Right atrium auricular region (tissue), 2 donors: ENCODE measurements around the gene ZNRD2. TPM values are rescaled to one million over a fixed set of nuclear protein-coding genes. Genes with fewer than 3 reads are reported as not detected.

Experiments
- DNase-seq: peaks from one replicate; pipeline ENCODE4 v3.0.0-alpha.2; 2019; ENCODE audit warnings: low spot score
- H3K27ac ChIP-seq, 2 donors: fragments of 200-600 bp; sonication (generic); 1 replicate in 1 of 2; 2 replicates in 1 of 2; pipeline ENCODE4 v1.5.1; 2016 to 2019
- H3K27me3 ChIP-seq, 2 donors: fragments of 200-600 bp; sonication (generic); one replicate each; pipeline versions ENCODE4 v1.5.1 to v1.6.0; 2017 to 2019
- H3K36me3 ChIP-seq: fragments of 200-600 bp; sonication (generic); one replicate; pipeline ENCODE4 v1.5.1; 2016
- H3K4me1 ChIP-seq, 2 donors: fragments of 200-600 bp; sonication (generic); one replicate each; pipeline versions ENCODE4 v1.5.1 to v1.6.0; 2017 to 2019
- H3K4me3 ChIP-seq, 2 donors: fragments of 200-600 bp; sonication (generic); 1 replicate in 1 of 2; 2 replicates in 1 of 2; pipeline ENCODE4 v1.5.1; 2017 to 2019; ENCODE audit warnings: mild to moderate bottlenecking in 1 of 2, moderate library complexity in 1 of 2
- H3K9me3 ChIP-seq, 2 donors: fragments of 200-600 bp; sonication (generic); one replicate each; pipeline ENCODE4 v1.5.1; 2019
- CTCF ChIP-seq, 2 donors: fragments of 200-600 bp; sonication (generic); IDR thresholded peaks; one replicate each; pipeline ENCODE4 v1.5.1; 2019; ENCODE audit warnings: antibody characterized with exemption in 2 of 2
- total RNA-seq, 2 donors: library from RNA; depleted of rRNA; stranded (reverse); fragments of >200 nt; gene quantifications; one replicate each; pipeline ENCODE4 v1.1.0, GENCODE V29; 2016

ZNRD2 gene
- total RNA-seq, 2 donors from 2014 or later: 36.1 to 50.6 TPM

- Histone ChIP-seq H3K4me3 (no peak overlapping the region), H3K4me1 (peaks cover 0 to 34% of the 10 kb centered on the region in 2 donors), H3K27me3 (no peaks in the 10 kb centered on the region), H3K36me3 (peaks cover 48% of the 10 kb centered on the region), H3K27ac (no peak overlapping the region), H3K9me3 (no peaks in the 10 kb centered on the region)
- TF ChIP-seq CTCF (IDR thresholded peaks at IDR 0.05): no peak
- no peak for DNase-seq
Measured at GRCh38 chr11:65580031-65580692, 9.9 kb downstream of the ZNRD2 start.

DNA sequence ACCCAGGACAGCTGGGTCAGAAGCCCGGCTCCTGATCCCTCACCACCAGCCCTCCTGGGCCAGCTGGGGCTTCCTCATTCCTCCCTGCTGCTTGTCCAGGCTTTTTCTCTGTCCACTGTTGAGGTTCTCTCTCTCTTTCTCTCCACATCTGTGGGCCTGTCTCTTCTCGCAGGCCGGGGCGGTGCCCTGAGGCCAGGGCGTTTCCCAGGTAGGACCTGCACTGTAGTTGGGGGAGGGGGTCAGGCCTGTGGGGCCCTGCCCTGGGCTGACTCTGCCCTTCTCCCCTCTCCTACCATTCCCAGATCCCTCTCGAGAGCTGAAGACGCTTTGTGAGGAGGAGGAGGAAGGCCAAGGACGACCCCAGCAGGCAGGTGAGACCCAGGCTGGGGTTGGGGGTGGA lies 10.5 kb downstream of the ZNRD2 start:
- Histone ChIP-seq H3K4me3 (no peak overlapping the region), H3K9me3 (no peaks in the 10 kb centered on the region), H3K4me1 (peaks cover 0 to 34% of the 10 kb centered on the region in 2 donors), H3K27me3 (no peaks in the 10 kb centered on the region), H3K36me3 (peaks cover 48% of the 10 kb centered on the region), H3K27ac (no peak overlapping the region)
- no peak for TF ChIP-seq CTCF (IDR thresholded peaks at IDR 0.05)
- no peak for DNase-seq

- peaks cover 0 to 37% of the 10 kb centered on the region in 2 donors for H3K4me1 ChIP-seq
- TF ChIP-seq CTCF (IDR thresholded peaks at IDR 0.05): no peak
Measured at GRCh38 chr11:65581928-65582327, 11.7 kb downstream of the ZNRD2 start.

DNA sequence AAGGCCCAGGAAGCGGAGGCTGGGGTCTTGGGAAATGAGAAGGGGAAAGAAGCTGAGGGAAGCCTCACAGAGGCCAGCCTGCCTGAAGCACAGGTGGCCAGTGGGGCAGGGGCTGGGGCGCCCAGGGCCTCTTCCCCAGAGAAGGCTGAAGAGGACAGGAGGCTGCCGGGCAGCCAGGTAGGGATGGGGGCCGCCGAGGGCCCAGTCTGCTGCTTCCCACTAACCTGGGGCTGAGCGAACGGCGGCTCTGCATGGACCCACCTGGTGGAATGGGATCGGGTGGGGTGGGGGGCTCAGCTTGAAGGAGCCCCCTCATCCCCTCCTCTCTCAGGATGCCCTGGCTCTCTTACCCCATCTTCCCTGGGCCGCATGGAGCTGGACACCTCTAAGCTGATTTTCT lies 13.3 kb downstream of the ZNRD2 start:
- H3K36me3 ChIP-seq: peaks cover 48% of the 10 kb centered on the region
- no peak overlapping the region for H3K4me3 ChIP-seq
- H3K27me3 ChIP-seq: no peaks in the 10 kb centered on the region
- H3K4me1 ChIP-seq: peaks cover 0 to 37% of the 10 kb centered on the region in 2 donors
- no peaks in the 10 kb centered on the region for H3K9me3 ChIP-seq
- no peak for DNase-seq
- TF ChIP-seq CTCF (IDR thresholded peaks at IDR 0.05): no peak
- no peak overlapping the region for H3K27ac ChIP-seq

More at GRCh38 chr11:65581928-65582327, 11.7 kb downstream of the ZNRD2 start:
- peaks cover 48% of the 10 kb centered on the region for H3K36me3 ChIP-seq
- H3K9me3 ChIP-seq: no peaks in the 10 kb centered on the region
- H3K27me3 ChIP-seq: no peaks in the 10 kb centered on the region
- no peak overlapping the region for H3K4me3 ChIP-seq
- H3K27ac ChIP-seq: no peak overlapping the region
- no peak for DNase-seq

DNA sequence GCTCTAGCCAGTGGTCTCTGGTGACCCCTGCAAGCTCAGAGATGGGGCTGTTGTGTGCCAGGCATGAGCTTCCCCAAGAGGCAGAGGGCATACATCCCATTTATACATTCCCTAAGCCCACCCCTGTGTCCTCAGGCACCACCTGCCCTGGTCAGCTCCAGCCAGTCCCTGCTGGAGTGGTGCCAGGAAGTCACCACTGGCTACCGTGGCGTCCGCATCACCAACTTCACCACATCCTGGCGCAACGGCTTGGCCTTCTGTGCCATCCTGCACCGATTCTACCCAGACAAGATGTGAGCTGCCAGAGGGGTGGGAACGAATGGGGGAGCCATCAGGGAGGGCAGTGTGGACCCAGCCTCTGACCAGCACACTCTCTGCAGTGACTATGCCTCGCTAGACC lies 13.8 kb downstream of the ZNRD2 start:
- TF ChIP-seq CTCF (IDR thresholded peaks at IDR 0.05): no peak
- Histone ChIP-seq H3K4me1 (peaks cover 0 to 38% of the 10 kb centered on the region in 2 donors), H3K4me3 (no peak overlapping the region), H3K9me3 (no peaks in the 10 kb centered on the region), H3K27me3 (no peaks in the 10 kb centered on the region), H3K36me3 (peaks cover 45% of the 10 kb centered on the region), H3K27ac (no peak overlapping the region)
- DNase-seq: no peak

DNA sequence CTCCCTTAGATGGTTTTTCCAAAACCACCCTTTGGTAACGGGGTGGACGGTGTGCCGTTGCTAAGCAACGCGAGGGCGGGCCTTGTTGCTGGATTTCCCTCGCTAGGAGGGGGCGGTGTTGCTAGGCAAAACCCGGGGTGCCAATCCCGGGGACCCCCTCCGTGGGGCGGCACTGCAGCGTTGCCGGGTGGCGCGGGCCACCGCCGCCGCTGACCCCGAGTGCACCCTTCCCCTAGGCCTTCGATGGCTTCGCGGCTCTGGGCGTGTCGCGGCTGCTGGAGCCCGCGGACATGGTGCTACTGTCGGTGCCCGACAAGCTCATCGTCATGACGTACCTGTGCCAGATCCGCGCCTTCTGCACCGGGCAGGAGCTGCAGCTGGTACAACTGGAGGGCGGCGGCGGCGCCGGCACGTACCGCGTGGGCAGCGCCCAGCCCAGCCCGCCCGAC lies 14.5 kb downstream of the ZNRD2 start:
- H3K36me3 ChIP-seq: peaks cover 40% of the 10 kb centered on the region
- no peaks in the 10 kb centered on the region for H3K9me3 ChIP-seq
- TF ChIP-seq CTCF (IDR thresholded peaks at IDR 0.05): no peak
- H3K4me3 ChIP-seq: no peak overlapping the region
- DNase-seq: no peak
- H3K27ac ChIP-seq: no peak overlapping the region
- H3K4me1 ChIP-seq: peaks cover 0 to 44% of the 10 kb centered on the region in 2 donors
- no peaks in the 10 kb centered on the region for H3K27me3 ChIP-seq
